GM18526 (cell line): ENCODE data around the gene RNF169.

Experiments
- POLR2A ChIP-seq: IDR thresholded peaks from 3 replicates; pipeline ENCODE4 v1.6.1; 2011; ENCODE audit not compliant: insufficient read length; ENCODE audit errors: extremely low read depth

Gene RNF169

DNA sequence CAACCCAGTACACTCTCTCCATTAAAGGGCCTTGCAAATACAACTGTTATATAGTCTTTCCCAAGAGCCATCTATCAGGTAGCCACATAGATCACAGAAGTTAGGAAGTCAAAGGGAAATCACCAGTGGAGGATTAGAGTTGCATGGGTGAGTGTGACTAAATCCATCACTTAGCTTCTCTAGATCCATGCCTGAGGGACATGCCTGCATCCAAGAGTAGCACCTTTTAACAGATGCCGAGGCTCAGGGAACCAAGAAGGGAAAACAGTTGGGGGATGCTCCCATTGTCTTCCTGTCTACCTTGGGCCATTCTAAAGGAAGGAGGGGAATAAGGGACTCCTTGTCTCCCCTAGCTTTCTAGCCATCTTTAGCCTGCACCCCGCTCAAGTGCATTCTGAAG, 122.4 kb downstream of the RNF169 start:
- no peak for TF ChIP-seq POLR2A

DNA sequence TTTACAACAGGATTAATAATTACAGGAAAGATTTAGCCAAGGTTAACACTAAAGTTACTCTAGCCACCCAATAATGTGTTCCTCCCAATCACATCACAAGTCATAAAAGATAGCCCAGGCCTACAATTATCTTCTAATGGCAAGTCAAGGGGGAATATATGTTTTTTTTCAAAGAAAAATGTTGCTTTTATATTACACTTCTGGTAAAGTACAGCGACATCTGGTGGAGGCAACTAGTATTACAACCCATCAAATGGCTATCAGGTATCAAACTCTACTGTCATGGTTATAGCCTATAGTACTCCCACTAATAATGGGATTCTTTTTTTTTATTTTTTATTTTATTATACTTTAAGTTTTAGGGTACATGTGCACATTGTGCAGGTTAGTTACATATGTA, 128.5 kb downstream of the RNF169 start:
- TF ChIP-seq POLR2A = no peak
